NCI-H2029 treated with DMSO at 0.1 percent for 48 hours (cell line): ENCODE data around the gene SCAF8.
"Not testable (repeated sequence)": the region's sequence is repeated elsewhere in the genome, so short reads cannot be mapped to it uniquely, and the experiment has no call there.

ENCODE experiments used
- DNase-seq: peaks from one replicate; lab custom pipeline; 2025; lab: John Stamatoyannopoulos, UW

The SCAF8 gene

DNA sequence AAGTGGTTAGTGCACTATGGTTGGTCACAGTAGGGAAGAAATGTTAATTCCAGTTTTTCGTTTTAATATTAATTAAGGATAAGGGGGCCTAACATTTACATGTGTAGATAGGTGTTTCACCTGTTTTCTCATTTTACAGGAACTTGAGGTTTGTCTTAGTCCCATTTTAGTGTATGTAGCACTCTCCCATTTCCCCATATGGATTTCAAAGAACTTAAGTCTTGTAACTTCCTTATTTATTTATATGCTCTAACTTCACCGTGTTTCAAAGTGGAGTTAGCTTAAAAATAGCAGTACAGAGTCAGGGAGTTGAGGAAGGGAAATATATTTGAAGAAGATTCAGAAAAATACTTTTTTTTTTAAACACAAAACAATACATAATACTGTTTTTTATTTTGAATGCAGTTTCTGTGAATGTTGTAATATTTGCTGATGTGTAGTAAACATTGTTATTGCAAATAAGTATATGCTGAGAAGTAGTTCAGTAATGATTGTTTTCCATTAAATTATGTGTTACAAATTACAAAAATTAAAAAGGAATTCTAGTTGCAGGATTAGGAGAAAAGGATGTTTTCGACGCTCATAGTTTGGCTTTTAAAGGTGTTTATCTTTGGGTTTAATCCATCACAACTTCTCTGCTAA, 3.5 kb downstream of the SCAF8 start:
- DNase-seq = no peak

DNA sequence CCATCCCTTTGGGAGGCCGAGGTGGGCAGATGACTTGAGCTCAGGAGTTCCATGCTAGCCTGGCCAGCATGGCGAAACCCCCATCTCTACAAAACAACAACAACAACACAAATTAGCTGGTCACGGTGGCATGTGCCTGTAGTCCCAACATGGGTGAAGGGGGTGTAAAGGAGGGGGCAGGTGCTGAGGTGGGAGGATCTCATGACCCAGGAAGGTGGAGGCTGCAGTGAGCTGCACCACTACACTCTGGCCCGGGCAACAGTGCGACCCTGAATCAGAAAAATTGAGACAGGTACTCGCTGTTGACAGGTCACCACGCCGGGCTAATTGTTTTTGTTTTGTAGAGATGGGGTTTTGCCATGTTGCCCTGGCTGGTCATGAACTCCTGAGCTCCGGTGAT, 4.2 kb downstream of the SCAF8 start:
- DNase-seq = no peak

DNA sequence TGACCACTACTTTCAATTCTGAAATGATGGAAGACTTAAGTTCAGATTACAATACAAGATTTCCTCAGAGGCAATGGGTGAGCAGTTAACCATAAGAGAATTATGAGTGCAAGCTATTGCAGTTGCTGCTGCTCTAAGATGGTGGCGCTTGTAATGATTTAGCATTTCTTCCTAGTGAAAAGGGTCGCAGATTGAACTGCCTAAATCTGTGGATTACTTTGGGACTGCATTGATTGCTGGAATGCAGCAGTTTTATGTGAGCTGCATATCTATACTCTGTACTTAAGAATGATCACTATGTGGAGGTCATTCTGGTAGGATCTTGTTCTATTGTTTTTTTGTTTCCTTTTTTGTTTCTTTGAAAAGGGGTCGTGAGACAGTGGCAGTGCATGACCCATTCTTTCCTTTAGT, 5.3 kb downstream of the SCAF8 start:
- no peak for DNase-seq

DNA sequence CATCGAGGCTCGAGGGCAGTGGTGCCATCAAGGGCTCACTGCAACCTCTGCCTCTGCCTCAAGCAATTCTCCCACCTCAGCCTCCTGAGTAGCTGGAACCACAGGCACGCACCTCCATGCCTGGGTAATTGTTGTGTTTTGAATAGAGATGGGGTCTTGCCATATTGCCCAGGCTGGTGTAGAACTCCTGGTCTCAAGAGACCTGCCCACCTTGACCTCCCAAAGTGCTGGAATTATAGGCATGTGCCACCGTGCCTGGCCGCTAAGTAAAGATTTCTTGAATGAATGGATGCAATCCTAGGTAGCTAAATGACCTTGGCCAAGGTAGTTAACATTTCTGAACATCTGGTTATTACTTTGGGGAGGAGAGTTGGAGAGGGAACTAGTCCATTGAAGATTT, 7.4 kb downstream of the SCAF8 start:
- no peak for DNase-seq

DNA sequence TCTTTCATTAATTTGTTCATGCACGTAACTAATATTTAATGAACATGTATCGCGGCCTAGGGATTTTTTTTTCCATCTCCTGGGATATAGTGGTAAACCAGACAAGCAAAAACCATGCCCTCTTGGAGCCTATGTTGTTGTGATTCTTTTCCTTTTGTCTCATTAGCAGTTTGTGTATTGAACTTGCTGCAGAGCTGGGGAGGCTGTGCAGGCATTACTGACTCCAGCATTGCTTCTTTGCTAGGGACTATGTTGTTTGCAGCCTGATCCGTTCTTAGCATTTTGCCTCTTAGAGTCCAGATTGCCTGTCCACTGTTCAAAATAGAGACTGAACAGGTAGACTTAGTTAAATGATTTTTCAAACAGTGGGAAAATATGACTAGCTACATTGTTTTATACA, 9.7 kb downstream of the SCAF8 start:
- no peak for DNase-seq

DNA sequence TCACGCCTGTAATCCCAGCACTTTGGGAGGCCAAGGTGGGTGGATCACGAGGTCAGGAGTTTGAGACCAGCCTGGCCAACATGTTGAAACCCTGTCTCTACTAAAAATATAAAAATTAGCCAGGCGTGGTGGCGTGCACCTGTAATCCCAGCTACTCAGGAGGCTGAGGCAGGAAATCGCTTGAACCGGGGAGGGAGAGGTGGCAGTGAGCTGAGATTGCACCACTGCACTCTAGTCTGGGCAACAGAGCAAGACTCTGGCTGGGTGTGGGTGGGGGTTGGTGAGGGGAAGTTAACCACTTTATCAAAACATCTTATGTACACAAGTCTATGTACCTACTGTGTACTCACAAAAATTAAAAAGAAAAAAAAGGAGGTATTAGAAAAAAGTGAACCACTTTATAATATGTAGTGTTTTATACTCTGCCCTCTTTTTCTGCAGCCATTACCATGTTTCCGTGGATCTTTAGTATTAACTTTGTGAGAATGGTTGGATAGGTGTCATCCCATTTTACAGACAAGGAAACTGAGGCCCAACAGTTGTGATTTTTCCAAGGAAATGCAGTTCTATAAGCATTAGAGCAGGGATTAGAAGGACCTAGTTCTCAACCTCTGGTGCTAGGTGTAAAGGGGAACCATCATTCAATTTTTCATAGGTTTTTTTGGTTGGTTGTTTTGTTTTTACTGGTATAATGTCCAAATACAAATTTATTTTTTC, 11.0 kb downstream of the SCAF8 start:
- DNase-seq = not testable (repeated sequence)

DNA sequence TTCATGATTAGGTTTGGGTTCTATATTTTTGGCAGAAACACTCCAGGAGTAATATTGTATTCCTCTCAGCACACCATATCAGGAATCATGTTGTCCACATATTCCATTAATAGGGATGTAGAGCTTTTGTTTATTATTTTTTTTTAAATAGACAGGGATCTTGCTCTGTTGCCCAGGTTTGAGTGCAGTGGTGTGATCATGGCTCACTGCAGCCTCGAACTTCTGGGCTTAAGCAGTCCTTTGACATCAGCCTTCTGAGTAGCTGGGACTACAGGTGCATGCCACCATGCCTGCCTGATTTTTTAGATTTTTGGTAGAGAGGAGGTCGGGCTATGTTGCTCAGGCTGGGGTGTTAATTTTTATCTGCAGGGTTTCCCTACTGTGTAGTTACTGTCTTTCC, 12.0 kb downstream of the SCAF8 start:
- DNase-seq = no peak

DNA sequence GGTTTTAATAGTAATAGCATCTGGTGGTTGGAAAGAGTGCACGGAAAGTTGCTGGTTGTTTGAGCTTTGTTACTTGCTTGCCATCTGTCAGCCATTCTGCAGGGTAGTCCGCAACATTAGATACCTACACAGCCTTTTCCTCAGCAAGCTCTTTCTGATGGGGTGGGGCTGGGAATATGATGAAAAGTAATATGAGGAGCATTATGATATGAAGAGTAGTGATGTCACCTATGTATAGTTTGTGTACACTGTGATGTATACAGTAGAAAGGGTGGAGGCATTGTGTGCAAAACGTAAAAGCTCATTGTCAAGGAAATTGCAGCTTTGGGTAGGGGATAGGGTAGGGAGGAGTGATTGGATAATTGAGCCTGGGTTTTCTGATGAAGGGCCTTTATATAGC, 16.1 kb downstream of the SCAF8 start:
- no peak for DNase-seq

DNA sequence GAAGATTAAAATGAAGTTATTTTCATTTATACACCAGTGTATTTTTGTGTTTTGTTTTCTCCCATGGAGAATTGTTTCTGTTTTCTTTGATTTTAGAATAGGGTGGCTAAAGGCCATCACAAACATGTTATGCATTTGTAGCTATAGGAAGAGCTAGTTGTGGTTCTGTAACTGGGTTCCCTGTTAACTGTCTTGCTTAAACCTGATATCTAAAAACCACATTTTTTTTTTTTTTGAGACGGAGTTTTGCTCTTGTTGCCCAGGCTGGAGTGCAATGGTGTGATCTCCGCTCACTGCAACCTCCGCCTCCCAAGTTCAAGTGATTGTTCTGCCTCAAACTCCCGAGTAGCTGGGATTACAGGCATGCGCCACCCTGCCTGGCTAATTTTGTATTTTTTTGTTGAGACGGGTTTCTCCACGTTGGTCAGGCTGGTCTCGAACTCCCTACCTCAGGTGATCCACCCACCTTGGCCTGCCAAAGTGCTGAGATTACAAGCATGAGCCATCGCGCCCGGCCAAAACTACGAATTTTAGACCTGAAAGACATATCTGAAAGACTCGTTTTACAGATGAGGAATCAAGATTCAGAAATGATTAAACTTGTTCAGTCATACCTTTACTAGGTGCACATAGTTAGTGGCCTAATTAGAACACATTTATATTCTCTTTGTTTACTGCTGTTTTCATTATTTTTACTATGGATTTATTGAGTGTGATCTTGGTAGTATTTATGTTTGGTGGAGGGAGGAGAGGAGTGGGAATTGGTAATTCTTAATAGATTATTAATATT, 18.0 kb downstream of the SCAF8 start:
- DNase-seq = no peak

DNA sequence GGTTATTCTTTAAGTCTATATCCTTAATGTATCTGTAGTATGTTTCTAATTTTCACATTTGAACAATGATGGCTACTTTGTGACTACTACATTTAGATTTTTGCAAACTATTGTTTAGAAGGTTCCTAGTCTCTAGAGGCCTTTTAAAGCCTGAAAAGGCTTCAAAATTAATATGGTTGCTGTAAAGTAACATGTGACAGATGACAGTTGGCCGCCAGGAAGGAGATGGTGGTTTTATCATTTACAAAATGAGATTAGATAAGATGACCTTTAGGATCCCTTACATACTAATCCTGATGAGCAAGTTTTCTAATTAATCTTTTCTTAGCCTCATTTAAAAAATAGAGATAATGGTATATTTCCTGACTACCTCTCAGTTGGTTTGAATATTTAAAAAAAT, 18.8 kb downstream of the SCAF8 start:
- DNase-seq = no peak

DNA sequence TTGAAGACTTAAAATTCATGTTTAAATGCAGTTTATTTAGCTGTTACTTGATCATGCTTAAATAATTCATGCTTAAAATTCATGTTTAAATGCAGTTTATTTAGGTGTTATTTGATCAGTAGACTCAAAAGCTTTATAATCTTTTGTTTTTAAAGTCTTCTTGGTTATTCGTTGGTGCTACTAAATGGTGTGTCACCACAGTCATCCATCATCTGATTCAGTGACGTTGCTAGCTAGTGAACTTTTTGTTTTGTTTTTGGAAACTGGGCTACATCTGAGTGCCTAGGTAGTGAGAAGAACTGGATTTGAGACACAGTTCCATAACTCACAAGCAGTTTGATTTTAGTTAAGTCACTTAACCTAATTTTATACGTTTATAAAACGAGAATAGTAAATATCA, 20.9 kb downstream of the SCAF8 start:
- DNase-seq = no peak

DNA sequence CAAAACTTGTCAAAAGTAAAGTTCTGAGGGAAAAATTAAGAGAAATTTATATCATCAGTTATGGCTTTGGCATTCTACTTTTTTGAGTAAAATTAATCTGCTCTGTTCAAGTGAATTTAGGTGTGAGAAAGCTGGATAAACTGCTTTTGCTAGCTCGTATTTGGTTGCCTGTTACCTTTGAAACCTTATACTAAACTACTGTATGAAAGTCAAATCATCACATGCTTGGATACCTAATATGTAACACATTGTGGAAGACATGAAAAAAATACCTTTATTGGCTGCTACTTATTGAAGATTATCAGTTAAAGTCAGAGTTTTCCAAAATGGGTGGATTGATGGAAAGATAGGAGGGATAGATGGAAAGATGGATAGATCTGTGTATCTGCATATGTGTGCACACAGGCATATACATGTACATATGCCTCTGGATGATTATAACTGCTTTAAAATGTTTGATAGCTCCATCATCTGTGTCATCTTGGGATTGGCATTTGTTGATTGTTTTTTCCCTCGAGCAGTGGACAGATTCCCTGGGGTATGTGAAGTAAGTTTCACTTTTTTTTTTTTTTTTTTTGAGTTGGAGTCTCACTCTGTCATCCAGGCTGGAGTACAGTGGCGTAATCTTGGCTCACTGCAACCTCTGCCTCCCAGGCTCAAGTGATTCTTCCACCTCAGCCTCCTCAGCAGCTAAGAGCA, 24.3 kb downstream of the SCAF8 start:
- DNase-seq = no peak

DNA sequence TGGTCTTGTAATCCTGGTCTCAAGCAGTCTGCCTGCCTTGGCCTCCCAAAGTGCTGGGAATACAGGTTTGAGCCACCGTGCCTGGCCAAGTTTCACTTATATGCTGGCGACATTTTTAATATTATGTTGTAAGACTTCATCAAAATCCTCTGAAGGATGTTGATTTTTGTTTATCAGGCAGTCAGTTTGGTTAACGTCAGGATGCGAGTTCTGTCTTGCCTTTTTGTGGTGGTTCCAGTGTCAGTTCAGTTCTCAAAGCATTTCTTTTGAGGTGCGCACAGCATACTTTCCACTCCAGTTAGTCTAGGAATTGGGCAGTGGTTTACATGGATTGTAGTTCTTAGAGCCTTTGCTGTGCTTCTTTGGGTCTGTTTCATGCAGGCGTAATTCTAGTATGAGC, 24.9 kb downstream of the SCAF8 start:
- DNase-seq = no peak

DNA sequence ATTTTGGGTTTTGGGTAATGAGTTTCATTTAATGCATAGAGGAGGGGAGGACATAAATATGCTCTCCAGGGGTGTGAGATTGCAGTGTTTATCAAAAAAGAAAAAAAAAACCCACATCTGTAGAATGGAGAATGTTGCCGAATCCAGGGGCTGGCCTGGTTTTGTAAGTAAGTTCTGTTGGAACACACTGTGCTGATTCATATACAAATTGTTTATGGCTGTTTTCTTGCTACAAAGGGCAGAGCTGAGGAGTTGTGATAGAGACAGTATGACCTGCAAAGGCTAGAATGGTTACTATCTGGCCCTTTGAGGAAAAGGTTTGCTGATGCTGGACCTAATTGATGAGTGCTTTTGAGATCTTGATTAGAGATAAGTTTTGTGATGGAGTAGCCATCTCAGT, 30.4 kb downstream of the SCAF8 start:
- DNase-seq = no peak

DNA sequence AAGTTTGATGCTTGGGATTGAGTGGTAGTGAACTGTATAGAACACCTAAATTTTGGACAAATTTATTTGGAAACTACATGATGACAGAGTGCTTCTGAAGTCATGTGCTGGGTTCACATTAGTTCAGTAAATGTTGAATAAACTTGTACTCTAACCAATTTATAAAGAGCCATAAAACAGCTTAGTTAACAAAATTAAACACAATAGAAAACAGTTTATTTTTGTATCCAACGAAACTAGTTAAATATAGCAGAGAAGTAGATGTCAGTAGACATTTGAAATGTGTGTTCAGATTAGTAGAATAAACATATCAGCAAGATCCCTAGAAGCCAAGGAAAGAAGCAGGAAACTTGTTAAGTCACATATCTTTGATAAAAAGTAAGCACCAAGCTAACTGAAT, 32.1 kb downstream of the SCAF8 start:
- no peak for DNase-seq

DNA sequence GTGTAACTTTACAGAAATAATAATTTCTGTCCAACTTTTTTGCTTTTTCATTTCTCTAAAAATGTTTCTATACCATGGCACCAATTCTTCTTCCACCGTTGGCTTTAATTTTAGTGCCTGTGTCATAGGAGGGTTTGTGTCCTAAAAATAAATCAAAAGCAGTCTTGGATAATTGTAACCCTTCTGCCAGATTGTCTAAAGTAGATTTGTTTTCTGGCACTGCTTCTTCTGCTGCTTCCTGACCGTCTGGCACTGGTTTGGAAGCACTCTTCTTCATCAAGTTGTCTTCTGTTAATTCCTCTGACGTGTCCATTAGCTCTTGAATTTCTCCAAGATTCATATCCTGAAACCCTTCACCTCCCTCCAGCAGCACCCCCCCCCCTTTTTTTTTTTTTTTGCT, 33.1 kb downstream of the SCAF8 start:
- DNase-seq = no peak

DNA sequence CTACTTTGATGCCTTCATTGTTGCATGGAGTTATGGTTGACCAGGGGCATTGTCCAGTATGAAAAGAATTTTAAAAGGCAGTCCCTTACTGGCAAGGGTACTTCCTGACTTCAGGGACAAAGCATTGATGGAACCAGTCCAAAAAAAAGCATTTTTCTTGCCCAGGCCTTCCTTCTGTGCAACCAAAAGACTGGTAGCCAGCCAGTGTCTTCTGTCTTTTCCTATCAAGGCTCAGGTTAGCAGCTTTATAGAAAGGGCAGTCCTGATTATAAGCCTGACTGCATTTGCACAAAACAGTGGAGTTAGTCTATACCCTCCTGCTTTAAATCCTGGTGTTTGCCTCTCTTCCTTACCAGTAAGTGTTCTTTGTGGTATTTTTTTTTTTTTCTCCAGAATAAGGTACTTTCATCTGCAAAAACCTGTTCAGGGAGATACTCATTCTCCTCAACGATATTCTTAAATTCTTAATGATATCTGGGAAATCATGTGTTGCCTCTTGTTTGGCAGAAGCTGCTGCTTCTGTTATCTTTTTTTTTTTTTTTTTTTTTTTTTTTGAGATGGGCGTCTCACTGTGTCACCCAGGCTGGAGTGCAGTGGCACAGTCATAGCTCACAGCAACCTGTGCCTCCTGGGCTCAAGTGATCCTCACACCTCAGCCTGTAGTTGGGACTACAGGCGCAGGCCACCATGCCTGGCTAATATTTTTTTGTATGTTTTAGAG, 33.9 kb downstream of the SCAF8 start:
- peak; percentile 6 for DNase-seq

DNA sequence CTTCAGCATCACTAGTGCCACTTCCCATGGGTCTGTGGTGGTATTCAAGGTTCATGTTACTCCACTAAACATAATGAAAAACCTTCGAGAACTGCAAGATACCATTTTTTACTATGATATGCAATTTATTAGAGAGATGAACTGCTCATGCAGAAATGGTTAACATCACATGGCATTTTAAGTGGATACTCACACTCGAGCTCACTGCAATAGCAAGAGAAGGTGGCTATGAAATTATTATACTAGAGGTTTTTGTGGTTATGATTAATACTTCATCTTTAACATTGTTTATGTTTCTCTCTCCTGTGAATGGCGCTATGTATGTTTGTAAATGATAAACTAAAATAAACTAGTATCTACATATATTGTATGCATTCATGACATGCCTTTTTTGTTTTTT, 35.1 kb downstream of the SCAF8 start:
- DNase-seq = no peak

DNA sequence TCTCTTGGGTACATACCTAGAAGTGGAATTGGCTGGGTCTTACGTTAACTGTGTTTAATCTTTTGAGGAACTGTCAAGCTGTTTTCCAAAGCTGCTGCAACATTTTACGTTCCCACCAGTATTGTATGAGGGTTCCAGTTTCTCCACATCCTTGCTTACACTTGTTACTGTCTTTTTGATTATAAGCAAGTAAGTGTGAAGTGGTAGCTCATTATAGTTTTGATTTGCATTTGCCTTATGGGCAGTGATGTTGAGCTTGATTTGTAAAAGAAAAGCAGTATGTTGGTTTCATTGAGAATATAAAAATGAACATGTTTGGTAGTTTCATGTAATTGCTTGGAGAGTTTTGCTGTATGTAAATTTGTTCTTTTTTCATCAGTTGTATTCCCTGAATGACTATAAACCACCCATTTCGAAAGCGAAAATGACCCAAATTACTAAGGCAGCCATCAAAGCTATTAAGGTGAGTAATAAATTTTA, 40.4 kb downstream of the SCAF8 start:
- DNase-seq = no peak

DNA sequence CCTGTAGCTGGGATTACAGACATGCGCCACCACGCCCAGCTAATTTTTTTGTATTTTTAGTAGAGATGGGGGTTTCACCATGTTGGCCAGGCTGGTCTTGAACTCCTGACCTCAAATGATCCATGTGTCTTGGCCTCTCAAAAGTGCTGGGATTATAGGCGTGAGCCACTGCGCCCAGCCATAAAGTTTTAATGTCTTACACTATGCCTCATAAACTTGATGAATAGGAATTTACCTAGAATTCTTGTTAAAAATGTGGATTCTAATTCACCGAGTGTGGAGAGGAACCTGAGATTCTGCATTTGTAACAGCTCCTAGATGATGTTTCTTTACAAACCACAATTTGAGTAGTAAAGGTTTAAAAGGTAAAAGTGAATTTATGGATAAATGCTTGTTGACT, 45.9 kb downstream of the SCAF8 start:
- DNase-seq = not testable (repeated sequence)

DNA sequence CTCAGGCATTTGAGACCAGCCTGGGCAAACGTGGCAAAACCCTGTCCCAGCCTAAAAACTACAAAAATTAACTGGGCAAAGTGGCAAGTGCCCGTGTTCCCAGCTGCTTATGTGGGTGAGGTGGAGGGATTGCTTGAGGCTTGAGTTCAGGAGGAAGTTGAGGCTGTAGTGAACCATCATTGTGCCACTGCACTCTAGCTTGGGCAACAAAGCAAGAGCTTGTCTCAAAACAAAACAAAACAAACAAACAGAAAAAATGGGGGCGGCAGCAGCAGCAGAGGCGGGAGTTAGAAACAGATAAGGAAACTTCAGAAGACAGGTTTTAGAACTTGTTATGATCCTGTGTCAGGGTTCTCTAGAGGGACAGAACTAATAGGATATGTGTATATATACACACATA, 49.0 kb downstream of the SCAF8 start:
- no peak for DNase-seq

DNA sequence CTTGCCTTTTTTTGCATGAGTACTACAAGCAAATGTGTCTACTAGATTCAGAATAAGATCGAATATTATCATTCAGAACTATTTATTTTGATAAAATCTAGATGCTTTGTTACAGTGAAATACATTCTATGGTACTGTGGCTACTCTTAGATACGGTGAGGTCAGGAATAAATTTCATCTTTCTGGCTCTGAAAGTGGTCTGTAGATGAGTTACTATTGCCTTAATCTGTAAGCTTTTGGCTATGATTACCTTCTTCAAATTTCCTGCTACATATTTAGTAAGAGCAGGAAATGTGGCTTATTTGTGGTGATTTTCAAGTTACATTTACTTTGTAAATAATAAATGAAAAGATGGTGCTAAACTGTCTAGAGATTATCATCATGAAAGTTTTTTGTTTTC, 50.0 kb downstream of the SCAF8 start:
- no peak for DNase-seq
